GM19043 (cell line): ENCODE results near the gene HSH2D.
A peak's percentile ranks its signal among the peaks of the same experiment; 100 is the strongest.
"Not testable (repeated sequence)": the region's sequence is repeated elsewhere in the genome, so short reads cannot be mapped to it uniquely, and the experiment has no call there.

Source experiments
- ATAC-seq: cut with Tn5 transposase; IDR thresholded peaks from one replicate; pipeline ENCODE4 v1.9.1; 2021; ENCODE audit warnings: low read depth; ENCODE audit not compliant: unreplicated experiment

The HSH2D gene, protein sequence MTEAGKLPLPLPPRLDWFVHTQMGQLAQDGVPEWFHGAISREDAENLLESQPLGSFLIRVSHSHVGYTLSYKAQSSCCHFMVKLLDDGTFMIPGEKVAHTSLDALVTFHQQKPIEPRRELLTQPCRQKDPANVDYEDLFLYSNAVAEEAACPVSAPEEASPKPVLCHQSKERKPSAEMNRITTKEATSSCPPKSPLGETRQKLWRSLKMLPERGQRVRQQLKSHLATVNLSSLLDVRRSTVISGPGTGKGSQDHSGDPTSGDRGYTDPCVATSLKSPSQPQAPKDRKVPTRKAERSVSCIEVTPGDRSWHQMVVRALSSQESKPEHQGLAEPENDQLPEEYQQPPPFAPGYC

DNA sequence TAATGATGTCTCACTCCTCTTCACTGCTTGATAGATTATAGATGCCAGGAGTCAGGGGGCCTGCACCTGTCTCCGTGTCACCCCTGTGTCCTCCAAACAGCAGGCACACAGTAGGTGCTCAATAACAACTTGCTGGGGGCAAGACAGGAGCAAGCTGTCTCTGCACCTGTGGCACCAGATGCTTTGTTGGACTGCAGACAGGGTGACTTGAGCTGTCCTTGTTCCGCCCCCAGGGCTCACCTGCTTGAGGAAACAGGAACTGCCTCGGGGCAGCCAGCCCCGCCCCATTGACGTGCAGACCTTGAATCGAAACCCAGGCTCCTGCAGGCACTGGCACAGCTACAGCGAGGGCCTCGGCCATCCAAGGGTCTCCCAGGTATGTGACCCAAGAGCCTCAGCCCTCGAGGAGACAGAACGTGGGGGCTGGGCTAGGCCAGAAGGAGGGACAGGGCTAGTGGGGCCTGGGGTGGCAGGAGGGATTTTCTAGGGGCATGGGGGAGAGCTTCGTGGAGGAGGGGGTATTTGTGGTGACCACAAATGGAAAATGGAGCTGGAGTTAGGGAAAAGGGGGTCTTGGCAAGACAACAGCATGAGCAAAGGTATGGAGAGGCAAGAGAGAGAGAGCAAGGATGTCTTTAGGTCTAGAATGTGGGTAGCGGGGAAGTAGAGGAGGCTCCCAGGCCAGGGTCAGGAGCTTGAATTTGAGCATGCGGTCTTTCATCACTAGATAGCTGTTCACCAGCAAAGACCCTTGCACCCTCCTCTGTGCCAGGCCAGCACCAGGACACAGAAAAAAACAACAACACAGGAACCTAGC is at the start of gene HSH2D:
Gene HSH2D, plus strand, starts transcription at position 287 of the 817 bp plus-strand sequence. CDS start 5,066 bp downstream, outside the sequence.
- ATAC-seq = peak; percentile 54

DNA sequence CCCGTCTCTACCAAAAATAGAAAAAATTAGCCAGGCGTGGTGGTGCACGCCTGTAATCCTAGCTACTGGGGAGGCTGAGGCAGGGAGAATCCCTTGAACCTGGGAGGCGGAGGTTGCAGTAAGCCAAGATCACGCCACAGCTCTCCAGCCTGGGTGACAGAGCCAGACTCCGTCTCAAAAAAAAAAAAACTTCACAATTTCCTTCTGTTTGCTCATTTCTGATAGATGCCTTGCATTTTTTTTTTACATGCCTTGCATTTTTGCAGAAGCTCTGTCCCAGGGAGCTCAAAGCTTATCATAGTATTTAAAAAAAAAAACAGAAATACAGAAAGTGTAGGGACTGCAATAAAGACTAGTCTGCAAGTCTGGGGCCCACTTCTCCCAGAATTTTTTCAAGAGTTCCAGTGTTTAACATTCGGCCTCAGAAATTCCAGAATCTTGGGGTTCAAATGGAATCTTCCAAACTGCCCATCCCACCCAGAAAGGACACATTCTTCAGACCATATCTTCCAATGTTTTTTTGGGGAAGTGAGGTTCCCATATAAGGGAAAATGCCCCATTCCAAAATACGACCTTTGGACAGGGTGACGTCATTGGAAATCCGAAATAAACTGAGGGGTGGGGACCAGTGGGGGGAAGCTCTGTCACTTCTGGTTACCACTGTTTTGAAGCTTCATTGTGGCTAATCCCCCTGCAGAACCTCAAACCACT is 49.0 kb upstream of the HSH2D start:
- ATAC-seq = no peak

DNA sequence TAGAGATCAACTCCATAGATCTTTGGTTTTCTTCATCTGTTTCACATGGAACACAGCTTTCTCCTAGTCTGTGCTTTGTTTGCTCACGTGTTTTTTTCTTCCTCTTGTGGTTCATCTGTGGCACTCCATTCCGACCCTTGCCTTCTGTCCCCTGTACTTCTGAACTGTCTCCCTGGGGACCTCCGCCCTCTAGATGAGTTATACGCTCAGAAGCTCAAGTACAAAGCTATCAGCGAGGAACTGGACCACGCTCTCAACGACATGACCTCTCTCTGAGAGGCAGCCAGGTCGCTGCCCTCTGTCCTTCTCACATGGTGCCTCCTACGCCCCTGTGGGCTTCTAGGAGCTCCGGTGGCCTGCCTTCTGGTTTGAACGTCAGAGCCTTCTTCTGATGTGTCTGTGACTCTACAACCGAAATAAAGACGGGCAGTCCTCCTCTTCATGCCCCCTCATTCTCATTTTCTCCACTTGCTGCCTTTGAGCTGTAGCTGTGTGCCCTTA is 48.4 kb upstream of the HSH2D start:
- ATAC-seq = no peak

DNA sequence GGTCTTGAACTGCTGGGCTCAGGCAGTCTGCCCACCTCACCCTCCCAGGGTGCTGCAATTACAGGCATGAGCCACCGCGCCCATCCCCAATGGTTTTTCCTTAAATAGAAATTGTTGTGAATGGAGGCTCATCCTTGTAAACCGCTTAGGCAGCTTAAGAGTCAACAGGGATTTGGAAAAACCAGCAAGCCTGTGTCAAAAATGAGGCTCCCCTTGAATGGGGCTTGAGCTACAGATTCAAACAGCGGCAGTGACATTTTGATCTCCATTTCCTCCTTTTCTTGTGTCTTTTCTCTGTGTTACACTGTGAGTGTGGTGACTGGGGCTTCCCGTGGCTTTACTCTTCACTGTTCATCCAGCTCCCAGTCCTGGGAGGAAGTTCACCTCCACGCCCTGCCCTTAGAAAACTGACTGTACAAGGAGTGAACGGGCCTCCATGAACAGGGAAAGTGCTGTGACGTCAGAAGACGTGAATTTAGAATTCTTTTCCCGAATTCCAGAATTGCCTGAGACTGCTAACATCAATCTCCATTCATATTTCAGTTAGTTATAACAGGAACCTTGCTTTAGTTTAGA is 47.1 kb upstream of the HSH2D start:
- ATAC-seq = no peak

DNA sequence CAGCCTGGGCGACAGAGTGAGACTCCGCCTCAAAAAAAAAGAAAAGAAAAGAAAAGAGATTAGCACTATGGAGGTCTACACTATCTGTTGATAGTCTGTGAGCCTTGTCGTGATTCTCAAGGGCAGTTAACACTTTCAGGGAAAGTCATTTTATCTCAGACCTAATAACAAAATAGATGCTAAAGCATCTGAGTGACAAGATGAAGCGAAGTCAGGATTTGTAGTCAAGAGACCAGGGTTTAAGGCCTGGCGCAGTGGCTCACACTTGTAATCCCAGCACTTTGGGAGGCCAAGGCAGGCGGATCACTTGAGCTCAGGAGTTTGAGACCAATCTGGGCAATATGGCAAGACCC is 45.1 kb upstream of the HSH2D start:
- no peak for ATAC-seq

DNA sequence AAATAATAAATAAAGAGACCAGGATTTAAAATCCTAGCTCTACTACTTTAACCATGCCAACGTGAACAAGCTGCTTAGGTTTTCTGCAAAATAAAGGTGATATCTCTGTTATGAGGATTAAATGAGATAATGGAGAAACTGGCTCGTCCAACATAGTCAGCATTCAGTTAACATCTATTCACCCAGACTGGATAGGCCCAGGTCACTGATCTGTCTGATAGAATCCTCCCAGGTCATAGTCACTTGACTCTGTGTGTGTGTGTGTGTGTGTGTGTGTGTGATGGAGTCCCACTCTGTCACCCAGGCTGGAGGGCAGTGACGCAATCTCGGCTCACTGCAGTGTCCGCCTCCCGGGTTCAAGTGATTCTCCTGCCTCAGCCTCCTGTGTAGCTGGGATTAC is 44.7 kb upstream of the HSH2D start:
- no peak for ATAC-seq

DNA sequence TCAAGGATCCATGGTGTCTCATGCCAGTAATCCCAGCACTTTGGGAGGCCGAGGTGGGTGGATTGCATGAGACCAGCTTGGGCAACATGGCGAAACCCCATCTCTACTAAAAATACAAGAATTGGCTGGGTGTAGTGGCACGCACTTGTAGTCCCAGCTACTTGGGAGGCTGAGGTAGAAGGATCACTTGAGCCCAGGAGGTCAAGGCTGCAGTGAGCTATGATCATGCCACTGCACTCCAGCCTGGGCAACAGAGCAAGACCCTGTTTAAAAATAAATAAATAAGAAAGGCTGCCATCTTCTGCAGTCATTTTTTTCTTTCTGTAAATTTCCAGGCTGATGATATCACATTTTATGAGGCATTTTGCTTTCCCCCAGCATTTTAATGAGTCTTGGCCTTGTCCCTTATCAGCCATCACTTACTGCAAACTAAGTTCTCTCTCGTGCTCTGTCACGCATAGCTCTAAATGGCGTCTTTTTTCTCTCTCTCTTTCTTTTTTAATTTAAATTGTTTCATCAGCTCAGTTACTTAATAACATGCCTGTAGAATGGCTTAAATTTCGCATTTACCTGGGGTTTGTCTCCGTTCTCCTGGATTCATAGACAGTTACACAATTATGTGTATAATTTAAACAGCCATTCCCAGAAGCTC is 44.0 kb upstream of the HSH2D start:
- not testable (repeated sequence) for ATAC-seq

DNA sequence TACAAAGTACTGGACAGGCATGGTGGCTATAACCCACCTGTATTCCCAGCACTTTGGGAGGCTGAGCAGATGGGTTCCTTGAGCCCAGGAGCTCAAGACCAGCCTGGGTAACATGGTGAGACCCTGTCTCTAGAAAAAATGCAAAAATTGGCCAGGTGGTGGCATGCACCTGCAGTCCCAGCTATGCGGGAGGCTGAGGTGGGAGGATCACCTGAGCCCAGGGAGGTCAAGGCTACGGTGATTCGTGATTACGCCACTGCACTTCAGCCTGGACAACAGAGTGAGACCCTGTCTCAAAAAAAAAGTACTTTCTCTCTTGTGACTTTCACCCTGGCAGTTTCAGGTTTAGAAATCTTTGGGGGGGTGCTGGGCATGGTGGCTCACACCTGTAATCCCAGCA is 43.0 kb upstream of the HSH2D start:
- ATAC-seq = no peak

DNA sequence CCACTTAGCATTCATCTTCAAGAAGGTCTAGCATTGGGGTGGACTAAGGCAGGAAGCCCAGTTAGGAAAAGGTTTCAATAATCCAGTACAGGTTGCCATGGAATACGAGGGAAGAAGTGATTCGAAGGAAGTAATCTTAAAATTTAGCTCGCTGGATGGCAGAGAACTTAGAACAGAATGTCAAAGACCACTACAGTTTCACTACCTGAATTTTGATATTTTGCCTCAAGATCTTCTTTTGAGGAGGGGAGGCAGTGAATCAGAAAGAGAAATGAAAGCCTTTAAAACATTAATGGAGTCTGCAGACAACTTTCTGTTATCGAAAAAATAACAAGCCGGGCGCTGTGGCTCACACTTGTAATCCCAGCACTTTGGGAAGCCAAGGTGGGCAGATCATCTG is 38.8 kb upstream of the HSH2D start:
- no peak for ATAC-seq

DNA sequence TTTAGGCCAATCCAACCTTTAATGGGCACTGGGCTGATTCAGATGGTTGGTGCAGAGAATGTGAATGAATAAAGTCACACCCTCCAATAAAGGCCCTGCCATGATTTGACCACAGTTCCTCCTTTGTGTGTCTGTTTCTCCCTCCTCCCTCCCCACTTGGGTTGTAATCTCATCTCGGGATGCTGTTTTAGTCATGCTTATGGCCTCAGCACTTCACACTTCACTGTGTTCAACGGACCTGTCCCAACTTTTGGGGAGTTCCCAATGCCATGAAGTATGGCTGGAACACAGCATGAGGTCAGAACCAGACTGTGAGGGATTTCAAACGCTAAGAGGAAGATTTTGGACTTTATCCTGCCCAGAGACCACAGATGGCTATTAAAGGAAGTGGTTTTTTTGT is 37.4 kb upstream of the HSH2D start:
- ATAC-seq = no peak

DNA sequence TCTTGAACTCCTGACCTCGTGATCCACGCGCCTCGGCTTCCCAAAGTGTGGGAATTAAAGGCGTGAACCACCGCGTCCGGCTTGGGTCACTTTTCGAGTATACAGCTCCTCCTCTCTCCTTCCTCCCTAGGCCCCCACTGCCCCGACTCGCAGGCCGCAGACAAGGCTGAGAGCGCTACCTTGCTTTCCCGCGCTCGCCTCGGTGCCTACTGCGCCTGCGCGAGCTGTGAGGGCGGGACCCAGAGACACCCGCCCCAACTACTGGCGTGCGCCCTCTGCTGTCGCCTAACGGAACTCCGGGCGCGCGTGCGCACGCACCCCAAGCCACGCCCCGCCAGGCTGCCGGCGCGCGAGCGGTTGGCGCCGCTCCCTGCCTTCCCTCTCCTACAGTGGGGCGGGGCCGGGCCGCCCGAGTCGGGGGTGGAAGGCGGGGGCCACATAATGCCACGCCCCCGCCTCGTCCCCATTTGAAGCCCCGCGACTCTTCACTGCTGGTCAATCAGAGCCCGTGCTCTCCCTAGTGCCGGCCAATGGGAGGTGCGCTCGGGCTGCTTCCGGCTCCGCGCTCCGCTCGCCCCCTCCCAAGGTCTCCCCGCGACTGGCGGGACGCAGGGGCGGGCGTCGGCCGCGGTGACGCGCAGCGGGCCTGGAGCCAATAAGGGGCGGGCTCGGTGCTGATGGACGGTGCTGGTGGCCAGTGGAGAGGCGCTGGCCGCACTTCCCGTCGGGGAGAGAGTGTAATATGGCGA is 32.2 kb upstream of the HSH2D start, which contains the start of gene RAB8A:
Gene RAB8A, plus strand, starts transcription at position 730 of the 749 bp plus-strand sequence. Its CDS starts 13 bp downstream, at position 743.
- peak; percentile 84 for ATAC-seq

DNA sequence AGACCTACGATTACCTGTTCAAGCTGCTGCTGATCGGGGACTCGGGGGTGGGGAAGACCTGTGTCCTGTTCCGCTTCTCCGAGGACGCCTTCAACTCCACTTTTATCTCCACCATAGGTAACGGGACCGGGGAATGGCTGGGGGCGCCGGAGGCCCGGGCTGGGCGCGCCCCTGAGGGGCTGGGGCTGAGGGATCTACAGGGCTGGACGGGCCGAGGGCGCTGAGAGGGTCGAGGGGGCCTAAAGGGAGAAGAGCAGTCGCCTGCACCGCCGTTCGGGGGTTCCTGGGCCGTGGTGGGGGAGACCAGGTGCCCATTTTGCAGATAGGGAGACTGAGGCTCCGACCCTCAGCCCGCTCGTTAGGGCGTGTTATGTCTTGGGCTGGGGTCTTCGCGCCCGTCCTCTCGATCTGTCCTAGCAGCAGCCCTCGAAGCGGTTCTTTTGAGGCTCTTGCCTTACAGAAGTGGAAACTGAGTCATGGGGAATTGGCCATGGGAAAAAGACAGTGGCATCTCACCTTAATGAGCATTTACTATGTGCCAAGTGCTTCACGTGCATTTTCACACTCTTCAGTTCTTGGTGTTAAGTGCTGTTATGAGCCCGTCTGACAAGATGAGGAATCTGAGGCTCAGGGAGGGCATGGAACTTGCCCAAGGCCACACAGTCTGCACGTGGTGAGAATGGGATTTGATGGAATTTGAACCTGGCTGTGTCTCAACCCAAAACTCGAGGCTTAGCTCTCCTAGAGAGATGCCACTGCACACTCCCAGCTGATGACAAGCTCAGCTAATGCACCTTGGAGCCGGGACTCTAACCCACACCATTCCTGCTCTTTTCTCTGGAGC is 31.4 kb upstream of the HSH2D start:
- ATAC-seq = no peak

DNA sequence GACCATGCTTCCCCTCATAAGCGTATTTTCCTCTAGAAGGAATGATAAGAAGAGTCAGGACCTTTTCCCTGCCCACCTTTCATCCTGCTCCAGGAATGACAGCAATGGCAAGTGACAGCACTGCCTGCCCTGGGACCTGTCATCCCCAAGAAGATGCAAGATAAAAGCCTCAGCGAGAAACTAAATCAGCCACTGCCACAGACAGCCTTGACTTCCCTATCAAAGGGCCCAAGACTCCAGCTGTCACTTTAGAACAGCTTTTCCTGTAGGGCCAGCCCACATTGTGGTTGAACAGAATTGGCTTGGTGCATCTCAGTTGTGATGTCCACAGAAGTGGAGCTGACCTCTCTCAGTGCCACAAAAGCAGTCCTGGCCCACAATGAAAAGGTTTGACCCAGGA is 30.7 kb upstream of the HSH2D start:
- ATAC-seq = no peak

DNA sequence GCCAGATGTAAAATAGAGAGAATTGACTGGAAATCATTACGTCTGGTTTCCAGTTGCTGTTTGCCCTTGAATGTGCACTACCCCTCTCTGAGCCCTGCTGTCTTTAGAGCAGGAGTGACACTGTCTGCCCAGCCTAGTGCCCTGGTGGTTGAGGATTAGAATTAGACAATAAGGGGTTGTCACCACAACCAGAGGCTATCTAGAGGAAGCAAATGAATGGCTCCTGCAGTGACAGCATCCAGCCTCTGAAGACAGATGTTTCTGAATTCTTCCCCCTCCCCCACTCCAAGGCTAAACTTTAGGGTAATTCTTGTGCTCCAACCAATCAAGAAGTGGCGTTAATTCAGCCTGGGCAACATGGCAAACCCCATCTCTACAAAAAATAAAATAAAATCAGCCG is 29.8 kb upstream of the HSH2D start:
- ATAC-seq = no peak

DNA sequence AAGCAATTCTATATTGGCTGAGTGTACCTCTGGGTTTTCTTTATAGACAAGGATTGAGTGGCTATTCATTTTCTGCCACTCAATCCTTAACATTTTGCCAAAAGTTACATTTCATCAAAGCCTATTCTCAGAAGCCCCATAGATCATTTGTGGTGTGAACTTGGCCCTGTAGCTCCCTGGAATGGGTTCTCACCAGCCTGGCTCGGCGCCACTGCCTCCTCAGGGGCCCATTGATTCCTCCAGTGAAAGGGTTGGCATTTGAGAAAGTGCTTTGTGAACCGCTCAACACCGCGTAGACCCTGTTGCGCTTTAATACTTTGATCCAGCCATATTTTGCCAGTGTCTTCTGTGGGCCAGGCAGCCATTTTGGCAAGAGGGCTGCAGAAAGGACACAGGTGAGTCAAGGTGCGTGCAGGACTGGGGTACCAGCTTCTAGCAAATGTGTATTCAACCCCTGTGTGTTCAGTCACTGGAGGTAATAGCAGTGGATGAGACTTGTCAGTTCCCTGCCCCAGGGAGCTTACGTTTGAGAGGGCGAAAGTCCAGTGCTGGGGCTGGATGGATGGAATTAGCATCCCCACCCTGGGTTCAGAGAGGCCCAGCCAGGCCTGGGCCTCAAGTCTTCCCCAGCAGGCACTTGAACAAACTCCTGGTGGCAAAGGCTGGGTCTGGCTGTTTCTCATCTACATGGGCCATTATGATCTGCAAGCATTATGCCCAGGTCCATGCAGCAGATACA is 28.0 kb upstream of the HSH2D start:
- ATAC-seq = no peak

DNA sequence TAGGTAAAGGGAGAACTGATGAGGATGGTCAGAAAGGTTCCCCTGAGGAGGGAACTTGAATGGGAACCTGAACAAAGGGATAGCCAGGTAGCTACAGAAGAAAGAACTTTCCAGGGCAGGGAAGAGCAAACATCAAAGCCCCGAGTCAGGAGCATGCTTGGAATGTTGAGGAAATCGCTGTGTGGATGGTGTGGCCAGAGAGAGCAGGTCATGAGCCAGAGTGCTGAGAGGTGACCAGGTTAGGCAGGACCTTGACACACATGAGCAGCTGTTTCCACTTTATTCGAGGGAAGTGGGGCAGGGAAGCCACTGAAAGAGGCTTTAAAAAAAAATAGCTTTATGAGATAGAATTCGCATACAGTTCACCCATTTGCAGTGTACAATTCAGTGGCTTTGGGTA is 27.4 kb upstream of the HSH2D start:
- ATAC-seq = no peak

DNA sequence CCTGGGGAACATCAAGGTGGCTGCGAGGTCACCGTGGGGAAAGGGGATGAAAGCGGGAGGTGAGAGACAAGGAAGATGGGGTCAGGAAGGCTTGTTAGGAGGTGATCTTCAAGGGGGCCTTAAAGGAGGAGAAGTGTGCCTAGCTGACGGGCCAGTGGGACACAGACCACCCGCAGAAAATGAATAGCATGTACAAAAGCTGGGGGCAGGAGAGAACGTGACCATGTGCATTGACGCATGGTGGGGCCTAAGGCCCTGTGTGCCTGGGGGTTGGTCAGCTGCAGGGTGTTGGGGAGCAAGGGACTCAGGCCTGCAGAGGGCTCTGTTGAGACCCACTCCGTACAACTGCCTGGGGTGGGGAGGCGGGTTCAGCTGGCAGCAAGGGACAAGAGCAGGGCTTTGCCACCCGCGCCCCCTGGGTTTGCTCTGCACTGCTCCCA is 25.9 kb upstream of the HSH2D start:
- no peak for ATAC-seq

DNA sequence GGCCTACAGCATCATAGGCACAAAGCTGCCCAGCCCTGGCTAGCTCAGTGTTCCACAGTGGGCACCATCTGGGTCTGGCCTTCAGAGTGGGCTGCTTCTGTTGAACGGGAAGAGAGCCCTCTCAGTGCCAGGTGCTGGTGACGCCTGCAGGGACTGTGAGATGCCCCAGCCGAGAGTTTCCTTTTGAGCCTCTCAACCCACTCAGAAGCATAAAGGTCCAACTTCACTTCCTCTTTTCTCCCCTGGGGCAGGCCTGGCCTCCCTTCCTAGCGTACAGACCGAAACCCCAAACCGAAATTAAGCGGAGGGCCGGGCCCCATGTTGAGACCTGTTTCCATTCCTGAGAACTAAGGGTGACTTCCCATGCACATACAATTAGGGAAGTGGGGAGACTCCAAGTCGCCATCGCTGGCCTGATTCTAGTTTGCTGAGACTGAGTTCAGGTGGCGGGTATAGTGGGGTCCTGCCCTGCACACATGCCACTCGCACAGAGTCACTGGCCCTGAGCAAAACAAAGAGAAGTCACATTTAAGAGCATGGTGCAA is 24.9 kb upstream of the HSH2D start:
- peak; percentile 79 for ATAC-seq
